Activated T-helper 1 cell treated with Interleukin-2 at 50 U/mL for 16 hours (primary cell): ENCODE results near the gene TUT4.

Experiments
- DNase-seq: peaks from one replicate; pipeline ENCODE4 v3.0.0-alpha.2; 2020; ENCODE audit warnings: low read depth

TUT4 gene

GRCh38 chr1:52404116-52404974 is 148.5 kb downstream of the TUT4 start, which contains the start of the genes ORC1 and PRPF38A:
TSS of gene ORC1 (minus strand) at chr1:52404423. CDS start at chr1:52402223, 2,200 bp downstream.
TSS of gene PRPF38A (plus strand) at chr1:52404602. CDS start at chr1:52404750, 148 bp downstream.
- peak; percentile 92 for DNase-seq

- DNase-seq: no peak
These were observed 149.3 kb downstream of the TUT4 start for GRCh38 chr1:52403566-52404115.

- no peak for DNase-seq
These were observed 150.0 kb downstream of the TUT4 start for GRCh38 chr1:52402860-52403240.

- no peak for DNase-seq
These were observed 152.8 kb downstream of the TUT4 start for GRCh38 chr1:52400131-52400530.

- DNase-seq: no peak
These were observed 153.3 kb downstream of the TUT4 start for GRCh38 chr1:52399629-52400028.

- no peak for DNase-seq
These were observed 159.7 kb downstream of the TUT4 start for GRCh38 chr1:52393174-52393573.

- no peak for DNase-seq
These were observed 166.4 kb downstream of the TUT4 start for GRCh38 chr1:52386458-52386857.

- no peak for DNase-seq
These were observed 167.5 kb downstream of the TUT4 start for GRCh38 chr1:52385376-52385775.
